MM.1S (cell line): ENCODE measurements around the gene ITSN2.

Experiments
- DNase-seq: peaks from one replicate; pipeline ENCODE4 v3.0.0-alpha.2; 2015
- H2AFZ ChIP-seq: fragments of 300-600 bp; sonication (generic); 2 replicates; pipeline ENCODE4 v1.6.0; 2016; ENCODE audit warnings: antibody characterized with exemption, low read length
- H3F3A ChIP-seq: fragments of 300-600 bp; sonication (generic); 2 replicates; pipeline ENCODE4 v1.6.1; 2016; ENCODE audit warnings: mild to moderate bottlenecking, antibody characterized with exemption, low read length, moderate library complexity, mixed read lengths; ENCODE audit not compliant: insufficient read depth
- H3K27ac ChIP-seq: fragments of 300-600 bp; sonication (generic); 2 replicates; pipeline ENCODE4 v1.5.1; 2016; ENCODE audit warnings: mild to moderate bottlenecking, low read length
- H3K27me3 ChIP-seq: fragments of 300-600 bp; sonication (generic); replicated peaks from 2 replicates; pipeline ENCODE4 v1.6.0; 2016; ENCODE audit warnings: low read length; ENCODE audit not compliant: insufficient read depth
- H3K36me3 ChIP-seq: fragments of 300-600 bp; sonication (generic); replicated peaks from 2 replicates; pipeline ENCODE4 v1.6.1; 2016; ENCODE audit warnings: mild to moderate bottlenecking, low read length, mixed read lengths; ENCODE audit not compliant: insufficient read depth
- H3K4me1 ChIP-seq: fragments of 300-600 bp; sonication (generic); 2 replicates; pipeline ENCODE4 v1.6.1; 2016; ENCODE audit warnings: low read length, mixed read lengths
- H3K4me2 ChIP-seq: fragments of 300-600 bp; sonication (generic); 2 replicates; pipeline ENCODE4 v1.6.0; 2016; ENCODE audit warnings: low read depth, low read length
- H3K4me3 ChIP-seq: fragments of 300-600 bp; sonication (generic); 2 replicates; pipeline ENCODE4 v1.5.1; 2016; ENCODE audit warnings: low read length, mixed read lengths
- H3K79me2 ChIP-seq: fragments of 300-600 bp; sonication (generic); 2 replicates; pipeline ENCODE4 v1.6.1; 2016; ENCODE audit warnings: mixed run types, low read length, mixed read lengths
- H3K9ac ChIP-seq: fragments of 300-600 bp; sonication (generic); 2 replicates; pipeline ENCODE4 v1.6.1; 2016; ENCODE audit warnings: low read length, mixed read lengths
- H3K9me2 ChIP-seq: fragments of 300-600 bp; sonication (generic); replicated peaks from 2 replicates; pipeline ENCODE4 v1.6.1; 2016; ENCODE audit warnings: mild to moderate bottlenecking, low read length, mixed read lengths; ENCODE audit not compliant: insufficient read depth
- H3K9me3 ChIP-seq: fragments of 300-600 bp; sonication (generic); replicated peaks from 2 replicates; pipeline ENCODE4 v1.6.1; 2016; ENCODE audit warnings: mild to moderate bottlenecking, low read length, mixed read lengths; ENCODE audit not compliant: insufficient read depth
- H4K20me1 ChIP-seq: fragments of 300-600 bp; sonication (generic); 2 replicates; pipeline ENCODE4 v1.6.1; 2016; ENCODE audit warnings: mild to moderate bottlenecking, low read length, moderate library complexity, mixed read lengths; ENCODE audit not compliant: insufficient read depth
- EZH2 ChIP-seq: fragments of 300-600 bp; sonication (generic); optimal IDR thresholded peaks from 2 replicates; pipeline ENCODE3; 2017; ENCODE audit warnings: low read depth, mild to moderate bottlenecking, antibody characterized with exemption, low read length, mixed read lengths
- EZH2phosphoT487 ChIP-seq: fragments of 300-600 bp; sonication (generic); IDR thresholded peaks from 2 replicates; pipeline ENCODE4 v1.6.1; 2018; ENCODE audit warnings: antibody characterized with exemption, low read length
- TF ChIP-seq, protein P1 (sequence below): fragments of 300-600 bp; sonication (generic); IDR thresholded peaks from 2 replicates; pipeline ENCODE4 v1.5.1; 2016; ENCODE audit warnings: antibody characterized with exemption, low read length, mixed read lengths

The ITSN2 gene

DNA sequence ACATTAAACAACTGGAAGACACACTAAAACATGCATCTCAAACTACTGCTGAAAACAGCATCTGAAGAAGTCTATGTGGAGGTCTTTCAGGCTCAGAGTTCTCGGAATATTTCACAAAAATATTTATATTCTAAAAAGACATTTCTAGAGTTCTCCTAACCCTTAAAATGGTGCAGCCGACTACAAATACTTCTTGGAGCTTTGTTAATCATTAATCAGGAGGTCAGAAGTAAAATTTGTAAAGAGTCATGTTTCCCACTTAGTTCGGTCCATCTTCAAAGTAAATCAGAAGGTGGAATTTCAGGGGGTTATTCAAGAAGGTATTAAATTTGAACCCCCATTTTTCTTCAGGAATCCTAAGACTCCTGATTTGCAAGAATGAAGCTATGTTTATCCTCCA is 112.7 kb downstream of the ITSN2 start:
- TF ChIP-seq EZH2 (no peak), EZH2phosphoT487 (no peak)
- TF ChIP-seq, protein P1, sequence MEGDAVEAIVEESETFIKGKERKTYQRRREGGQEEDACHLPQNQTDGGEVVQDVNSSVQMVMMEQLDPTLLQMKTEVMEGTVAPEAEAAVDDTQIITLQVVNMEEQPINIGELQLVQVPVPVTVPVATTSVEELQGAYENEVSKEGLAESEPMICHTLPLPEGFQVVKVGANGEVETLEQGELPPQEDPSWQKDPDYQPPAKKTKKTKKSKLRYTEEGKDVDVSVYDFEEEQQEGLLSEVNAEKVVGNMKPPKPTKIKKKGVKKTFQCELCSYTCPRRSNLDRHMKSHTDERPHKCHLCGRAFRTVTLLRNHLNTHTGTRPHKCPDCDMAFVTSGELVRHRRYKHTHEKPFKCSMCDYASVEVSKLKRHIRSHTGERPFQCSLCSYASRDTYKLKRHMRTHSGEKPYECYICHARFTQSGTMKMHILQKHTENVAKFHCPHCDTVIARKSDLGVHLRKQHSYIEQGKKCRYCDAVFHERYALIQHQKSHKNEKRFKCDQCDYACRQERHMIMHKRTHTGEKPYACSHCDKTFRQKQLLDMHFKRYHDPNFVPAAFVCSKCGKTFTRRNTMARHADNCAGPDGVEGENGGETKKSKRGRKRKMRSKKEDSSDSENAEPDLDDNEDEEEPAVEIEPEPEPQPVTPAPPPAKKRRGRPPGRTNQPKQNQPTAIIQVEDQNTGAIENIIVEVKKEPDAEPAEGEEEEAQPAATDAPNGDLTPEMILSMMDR, result no peak
- Histone ChIP-seq H3K79me2 (no peaks in the 10 kb centered on the region), H3K4me2 (no peak overlapping the region), H2AFZ (no peak overlapping the region), H3F3A (no peaks in the 10 kb centered on the region), H3K27ac (no peak overlapping the region), H4K20me1 (no peaks in the 10 kb centered on the region), H3K9ac (no peak overlapping the region), H3K36me3 (peaks cover 7% of the 10 kb centered on the region; the same call in 1 of the 2 replicates), H3K4me1 (no peaks in the 10 kb centered on the region), H3K9me2 (no peaks in the 10 kb centered on the region), H3K4me3 (no peak overlapping the region), H3K9me3 (no peaks in the 10 kb centered on the region), H3K27me3 (no peaks in the 10 kb centered on the region)
- DNase-seq, result no peak

DNA sequence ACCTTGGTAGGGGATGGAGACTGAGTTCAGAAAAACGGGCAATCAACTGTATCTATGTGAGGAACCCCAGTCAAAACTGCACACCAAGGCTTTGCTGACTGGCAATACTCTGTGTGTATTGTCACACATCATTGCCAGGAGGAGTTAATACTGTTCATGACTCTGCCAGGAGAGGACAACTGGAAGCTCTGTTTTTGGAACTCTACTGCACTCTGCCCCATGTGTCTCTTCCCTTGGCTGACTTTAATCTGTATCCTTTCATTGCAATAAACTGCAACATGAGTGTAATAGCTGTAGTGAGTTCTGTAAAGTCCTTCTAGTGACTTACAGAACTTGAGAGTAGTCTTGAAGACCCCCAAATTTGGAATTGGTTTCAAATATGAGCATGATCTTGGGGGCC is 113.2 kb downstream of the ITSN2 start:
- Histone ChIP-seq H3K27ac (no peak overlapping the region), H3K36me3 (peaks cover 6% of the 10 kb centered on the region; the same call in 1 of the 2 replicates), H3K9me3 (no peaks in the 10 kb centered on the region), H3K9me2 (no peaks in the 10 kb centered on the region), H3K9ac (no peak overlapping the region), H4K20me1 (no peaks in the 10 kb centered on the region), H3F3A (no peaks in the 10 kb centered on the region), H3K4me2 (no peak overlapping the region), H3K4me1 (no peaks in the 10 kb centered on the region), H3K4me3 (no peak overlapping the region), H3K27me3 (no peaks in the 10 kb centered on the region), H2AFZ (no peak overlapping the region), H3K79me2 (no peaks in the 10 kb centered on the region)
- DNase-seq, result no peak
- TF ChIP-seq EZH2 (no peak), EZH2phosphoT487 (no peak)
- TF ChIP-seq, protein P1, result no peak

DNA sequence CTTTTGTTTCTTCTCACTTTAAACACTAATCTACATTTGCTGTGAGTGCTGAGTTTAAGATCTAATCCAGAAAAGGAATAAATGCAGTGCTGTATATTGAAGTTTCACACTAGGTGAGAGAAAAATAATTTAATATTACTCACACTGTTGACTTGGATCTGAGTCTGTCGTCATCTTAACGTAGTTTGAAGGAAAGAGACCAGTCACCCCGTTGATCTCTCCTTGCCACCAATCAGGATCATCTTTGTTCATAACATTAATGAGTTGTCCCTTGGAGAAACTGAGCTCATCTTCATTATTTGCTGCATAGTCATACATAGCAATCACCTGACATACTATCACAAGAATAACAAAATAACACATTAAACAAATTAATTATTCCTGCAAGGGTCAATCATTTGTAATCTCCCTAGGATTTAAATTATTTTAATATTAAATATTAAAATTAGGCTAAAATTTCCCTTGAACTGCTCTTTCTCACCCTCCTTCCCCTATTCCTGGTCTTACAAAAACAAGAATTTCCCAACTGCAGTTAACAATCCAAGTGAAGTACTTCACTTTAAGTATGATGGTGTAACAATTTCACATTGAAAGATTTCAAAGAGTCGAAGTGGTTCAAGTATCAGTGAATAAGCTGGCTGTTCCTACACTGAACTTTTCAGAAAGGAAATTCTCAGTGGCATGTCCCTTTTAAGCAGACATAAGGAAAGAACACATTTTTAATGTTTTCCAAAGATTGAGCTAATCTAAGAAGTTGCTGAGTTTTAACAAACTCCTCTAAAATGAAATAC is 114.2 kb downstream of the ITSN2 start:
- Histone ChIP-seq H3K4me3 (no peak overlapping the region), H3F3A (no peaks in the 10 kb centered on the region), H2AFZ (no peak overlapping the region), H4K20me1 (no peaks in the 10 kb centered on the region), H3K4me2 (no peak overlapping the region), H3K36me3 (0 out of 2 replicates have a peak, but pooled peaks cover 3% of the 10 kb centered on the region), H3K27ac (no peak overlapping the region), H3K9ac (no peak overlapping the region), H3K4me1 (no peaks in the 10 kb centered on the region), H3K9me3 (no peaks in the 10 kb centered on the region), H3K9me2 (no peaks in the 10 kb centered on the region), H3K27me3 (no peaks in the 10 kb centered on the region), H3K79me2 (no peaks in the 10 kb centered on the region)
- TF ChIP-seq EZH2, result no peak
- TF ChIP-seq, protein P1, result no peak
- TF ChIP-seq EZH2phosphoT487, result no peak
- DNase-seq, result no peak
